Measurements from ENCODE around the gene UTS2B. TPM values are rescaled to one million over a fixed set of nuclear protein-coding genes. Genes with fewer than 3 reads are reported as not detected.

Gene UTS2B, protein sequence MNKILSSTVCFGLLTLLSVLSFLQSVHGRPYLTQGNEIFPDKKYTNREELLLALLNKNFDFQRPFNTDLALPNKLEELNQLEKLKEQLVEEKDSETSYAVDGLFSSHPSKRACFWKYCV
- total RNA-seq = 0.42 TPM
- long read RNA-seq = 0 reads

DNA sequence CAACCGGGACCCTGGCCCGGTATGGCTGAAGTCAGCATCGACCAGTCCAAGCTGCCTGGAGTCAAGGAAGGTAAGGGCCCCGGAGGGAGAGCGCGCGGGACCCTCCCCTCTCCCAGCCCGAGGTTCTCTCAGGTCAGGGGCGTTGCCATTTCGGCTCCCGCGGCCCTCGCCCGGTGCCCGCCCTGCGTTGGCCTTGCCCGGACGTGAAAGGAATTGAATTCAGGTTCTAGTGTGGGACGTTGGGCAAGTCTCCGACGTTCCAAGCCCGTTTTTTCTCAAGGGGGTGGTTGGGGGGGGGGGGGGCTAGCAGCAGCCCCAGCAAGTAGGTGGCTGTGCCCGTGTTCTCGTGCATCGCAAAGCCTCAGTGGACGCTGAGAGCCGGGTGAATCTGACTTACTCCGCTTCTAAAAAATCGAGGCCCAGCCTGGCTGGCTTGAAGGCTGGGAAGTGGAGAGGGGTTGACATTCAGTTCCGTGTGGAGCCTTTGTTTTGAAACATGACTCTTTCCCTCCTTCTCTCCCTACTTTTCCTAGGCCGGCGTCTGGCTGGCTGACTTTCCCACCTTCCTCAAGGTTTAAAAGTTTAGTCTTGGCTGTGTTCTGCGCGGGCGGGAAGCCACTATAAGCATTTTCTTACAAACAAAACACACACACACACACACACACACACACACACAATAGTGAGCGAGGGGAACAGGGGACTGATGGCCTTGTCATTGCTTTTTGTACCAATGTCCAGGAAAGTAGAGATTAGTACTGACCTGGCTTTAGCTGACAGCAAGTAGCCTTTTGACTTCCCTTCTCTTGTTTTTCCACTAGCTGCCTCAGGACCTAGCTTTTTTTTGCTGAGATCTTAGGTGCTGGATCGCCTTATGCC is at the start of gene UTS2B:
Gene UTS2B (minus strand): TSS at position 873 of the 876 bp plus-strand sequence. CDS start 48,337 bp downstream, outside the sequence.
- intact Hi-C loops (cut with micrococcal nuclease) = no loop called here
- peak; percentile 62 for ATAC-seq
- DNase-seq = peak; percentile 66

DNA sequence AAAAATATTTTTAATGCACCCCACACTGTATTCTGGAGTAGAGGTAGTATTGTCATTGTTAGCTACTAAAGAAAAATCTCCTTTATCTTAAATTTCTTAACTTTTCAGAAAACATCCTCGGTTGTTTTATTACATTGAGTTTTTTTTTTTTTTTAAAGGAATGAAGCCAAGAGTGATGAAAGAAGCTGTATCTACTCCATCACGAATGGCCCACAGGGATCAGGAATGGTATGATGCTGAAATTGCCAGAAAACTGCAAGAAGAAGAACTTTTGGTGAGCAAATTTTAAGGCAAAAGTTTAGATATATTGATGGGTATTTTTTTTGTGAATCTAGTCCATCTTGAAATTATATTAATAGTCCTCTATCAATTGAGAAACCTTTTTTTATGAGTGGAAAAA is 49.7 kb upstream of the UTS2B start:
- ATAC-seq (no peak), DNase-seq (no peak)
- intact Hi-C loops (cut with micrococcal nuclease) = loop anchor here (10.0 kb wide), 1 partner anchor 135 kb away; no protein-coding TSS in a partner anchor

DNA sequence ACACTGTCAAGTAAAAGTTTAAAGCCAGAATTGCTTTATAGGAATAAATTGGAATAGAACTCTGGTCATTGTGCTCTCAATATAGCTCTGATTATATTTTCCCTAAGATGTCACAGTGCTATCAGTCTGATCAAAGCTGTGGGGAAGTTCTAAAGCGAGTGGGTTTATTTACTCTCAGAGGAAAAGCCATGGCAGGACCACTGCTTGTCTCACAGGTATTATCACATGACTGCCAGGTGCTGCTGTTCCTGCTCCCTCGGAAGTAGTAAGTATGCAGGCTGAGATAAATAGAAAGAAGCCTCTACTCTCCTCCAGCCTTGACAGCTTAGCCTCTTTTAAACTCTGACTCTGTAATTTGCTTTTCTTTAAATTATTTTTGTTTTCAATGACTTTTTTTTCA is 49.1 kb upstream of the UTS2B start:
- ATAC-seq (no peak), DNase-seq (no peak)
- intact Hi-C loops (cut with micrococcal nuclease) = no loop called here

DNA sequence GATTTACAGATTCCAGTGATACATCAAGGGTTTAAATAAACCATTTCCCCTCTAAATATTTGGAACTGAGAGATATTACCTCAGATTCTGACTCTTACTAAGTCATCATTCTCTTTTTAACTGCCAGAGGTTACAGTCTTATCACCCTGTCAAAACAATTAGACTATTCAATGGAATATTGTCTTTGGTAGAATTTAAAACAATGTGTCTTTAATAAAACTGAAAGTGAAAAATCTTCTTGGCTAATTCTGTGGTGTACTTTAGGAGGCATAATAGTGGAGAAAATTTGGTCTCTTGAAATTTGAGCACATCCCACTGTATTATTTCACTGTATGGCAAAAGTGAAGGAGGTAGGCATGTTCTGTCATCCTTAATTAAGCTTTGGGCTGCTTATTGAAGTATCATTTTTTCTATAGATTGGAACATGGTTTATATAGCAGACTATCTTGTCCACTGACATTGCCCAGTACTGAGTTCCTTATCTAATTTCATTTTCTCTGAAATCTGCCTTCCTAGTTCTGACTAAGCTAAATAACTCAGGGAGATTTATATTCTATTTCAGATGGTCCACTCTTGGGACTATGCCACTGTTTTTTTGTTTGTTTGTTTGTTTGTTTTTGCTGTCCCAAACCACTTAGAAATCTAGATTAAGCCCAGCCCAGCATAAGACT is 48.0 kb upstream of the UTS2B start:
- no peak for ATAC-seq
- intact Hi-C loops (cut with micrococcal nuclease) = no loop called here
- DNase-seq = no peak

DNA sequence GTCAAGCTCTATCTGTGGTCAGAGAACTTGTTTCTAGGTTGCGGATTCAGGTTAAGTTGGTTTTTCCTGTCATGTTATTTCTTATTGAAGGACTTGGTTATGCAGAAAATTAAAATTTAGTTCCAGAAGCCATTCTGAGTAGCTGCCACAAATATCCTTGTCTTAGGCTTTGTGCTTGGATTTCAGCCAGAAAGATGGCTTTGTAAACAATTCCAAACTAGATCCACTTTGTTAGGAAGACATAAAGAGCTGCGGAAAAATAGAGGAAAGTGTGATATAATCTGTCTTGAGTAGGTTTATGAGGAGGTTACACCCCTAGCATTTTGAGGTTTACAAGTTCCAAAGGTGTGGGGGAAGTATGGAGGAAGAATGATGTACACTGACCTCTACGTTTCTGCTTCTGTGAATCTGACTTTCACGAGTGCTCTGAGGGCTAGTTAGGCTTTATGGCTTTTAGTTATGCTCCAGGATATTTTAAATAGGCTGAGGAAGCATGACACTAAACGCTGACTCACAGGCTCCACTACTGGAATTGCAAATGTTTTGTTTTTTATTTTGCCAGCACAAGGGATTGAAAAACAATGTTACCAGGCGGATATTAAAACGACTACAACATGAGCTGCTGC is 46.3 kb upstream of the UTS2B start:
- ATAC-seq (peak; percentile 58), DNase-seq (no peak)
- intact Hi-C loops (cut with micrococcal nuclease) = no loop called here

DNA sequence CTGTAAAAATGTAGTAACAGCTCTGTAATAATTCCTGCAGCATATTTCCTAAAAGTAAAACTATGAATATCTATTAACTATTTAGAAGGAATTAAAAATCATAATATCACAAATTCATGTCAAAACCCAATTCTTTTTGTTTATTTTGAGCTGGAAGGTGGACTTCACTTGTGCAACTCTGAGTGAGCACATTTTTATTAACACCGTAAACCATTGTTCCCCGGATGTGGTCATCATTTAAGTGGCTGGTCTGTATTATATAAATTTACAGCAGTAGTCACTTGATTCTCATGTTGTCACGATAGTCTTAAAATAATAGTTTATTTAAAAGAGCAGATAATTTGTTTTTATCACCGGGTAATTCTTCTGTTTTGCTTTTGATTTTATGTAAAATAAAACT is 43.0 kb upstream of the UTS2B start:
- no peak for ATAC-seq

DNA sequence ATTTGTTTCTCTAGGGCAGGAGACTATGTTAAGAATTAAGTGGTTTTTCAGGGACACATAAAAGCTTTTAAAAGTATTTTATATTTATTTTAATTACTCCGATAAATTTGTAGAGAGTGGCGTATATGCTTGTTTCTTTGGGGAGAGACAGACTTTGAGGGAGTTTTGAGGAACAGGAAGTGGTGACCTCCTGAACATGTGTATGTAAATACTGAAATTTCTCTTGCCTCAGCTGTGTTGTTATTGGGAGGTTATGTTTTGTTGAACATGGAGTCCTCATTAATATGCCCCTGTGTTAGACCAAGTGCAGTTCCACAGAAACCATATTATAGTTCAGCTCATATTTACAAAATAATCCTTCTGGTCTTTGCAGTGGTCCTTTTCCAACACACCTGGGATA is 41.8 kb upstream of the UTS2B start:
- intact Hi-C loops (cut with micrococcal nuclease) = no loop called here
- DNase-seq = no peak
- no peak for ATAC-seq

More for the DNA sequence above, 43.0 kb upstream of the UTS2B start:
- intact Hi-C loops (cut with micrococcal nuclease) = no loop called here
- no peak for DNase-seq

DNA sequence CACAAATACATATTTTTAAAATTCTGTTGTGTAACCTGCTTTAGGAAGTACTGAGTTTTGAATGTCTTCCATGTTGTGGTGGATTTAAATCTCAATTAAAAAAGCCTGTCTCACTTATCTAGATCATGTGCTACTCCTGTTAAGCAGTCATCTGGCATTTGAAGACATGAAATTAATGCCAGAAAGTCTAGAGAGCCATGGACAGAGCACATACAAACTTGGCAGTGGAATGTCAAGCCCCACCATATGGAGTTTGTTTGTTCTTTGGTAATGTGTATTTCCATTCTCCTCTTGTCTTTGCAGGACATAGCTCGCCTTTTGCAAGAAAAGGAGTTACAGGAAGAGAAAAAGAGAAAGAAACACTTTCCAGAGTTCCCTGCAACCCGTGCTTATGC is 39.3 kb upstream of the UTS2B start:
- DNase-seq (no peak), ATAC-seq (peak; percentile 79)
- intact Hi-C loops (cut with micrococcal nuclease) = no loop called here

DNA sequence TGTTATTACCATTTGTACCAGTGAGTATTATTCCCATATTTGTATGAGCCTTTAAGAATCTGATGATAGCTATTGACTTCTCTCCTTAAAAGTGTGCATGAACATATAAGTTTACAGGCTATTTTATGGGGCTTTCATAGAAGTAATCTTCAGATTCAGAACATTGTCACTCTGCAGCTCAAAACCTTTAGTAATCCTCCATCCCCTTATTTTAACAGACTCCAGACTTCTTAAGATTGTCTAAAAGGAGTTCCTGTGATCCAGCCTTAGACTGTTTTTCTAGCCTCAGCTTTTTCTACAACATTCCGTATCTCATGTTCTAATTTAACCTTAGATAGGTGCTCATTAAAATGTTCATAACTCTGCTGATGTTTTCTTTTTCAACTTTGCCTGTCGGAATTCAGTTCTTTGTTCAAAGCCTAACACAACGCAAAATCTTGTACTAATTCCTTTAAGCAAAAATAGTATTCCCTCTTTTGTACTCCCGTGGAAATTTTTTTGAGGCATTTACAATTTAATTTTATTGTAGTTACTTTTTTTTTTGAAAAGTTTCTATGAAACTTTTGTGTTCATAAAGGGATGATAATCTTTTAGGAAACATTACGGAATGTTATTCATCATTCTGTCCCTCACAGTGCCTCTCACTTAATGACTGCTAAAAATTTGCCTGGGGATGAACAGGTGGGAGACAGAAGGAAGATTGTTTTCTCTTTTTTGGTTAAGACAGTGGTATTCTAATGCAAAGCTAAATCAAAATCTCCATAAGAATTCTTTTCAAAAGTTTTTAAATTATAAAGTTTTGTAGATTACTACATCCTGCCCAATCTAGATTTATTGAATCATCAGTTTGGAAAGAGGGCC is 38.7 kb upstream of the UTS2B start:
- DNase-seq = no peak
- intact Hi-C loops (cut with micrococcal nuclease) = no loop called here
- no peak for ATAC-seq

DNA sequence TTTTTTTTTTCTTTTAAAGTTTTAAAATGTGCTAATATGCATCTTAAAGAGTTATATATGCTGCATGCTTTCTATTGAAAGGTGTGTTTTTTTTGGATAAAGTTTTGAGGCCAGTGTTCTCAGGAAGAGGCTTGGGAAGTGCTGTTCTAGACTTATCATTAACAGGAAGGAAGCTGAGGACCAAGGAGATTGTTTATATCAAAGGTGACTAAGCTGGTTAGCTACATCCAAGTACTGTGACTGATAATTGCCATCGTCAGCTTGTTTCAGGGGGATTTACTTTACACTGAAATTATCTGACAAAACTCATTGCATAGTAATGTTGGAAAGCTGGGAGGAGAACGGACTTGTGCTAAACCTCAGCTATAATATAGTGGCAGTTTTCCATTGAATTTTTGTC is 36.3 kb upstream of the UTS2B start:
- ATAC-seq = peak; percentile 57

DNA sequence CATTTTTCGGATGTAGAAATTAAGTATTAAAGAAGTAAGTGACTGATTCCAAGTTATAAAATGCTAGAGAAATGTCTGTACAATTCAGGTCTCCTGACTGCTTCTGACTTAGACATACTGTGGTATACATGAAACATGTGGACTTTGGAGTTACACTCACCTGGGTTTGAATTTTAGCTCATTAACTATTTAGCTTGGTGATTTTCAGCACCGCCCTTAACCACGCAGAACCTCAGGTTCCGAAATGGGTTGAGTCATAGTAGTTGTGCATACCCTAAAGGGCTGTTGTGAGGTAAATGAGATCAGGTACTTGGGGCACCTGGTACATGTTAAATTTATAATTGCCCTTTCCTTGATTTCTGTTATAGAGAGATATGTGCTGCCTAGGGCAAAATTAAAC is 32.9 kb upstream of the UTS2B start:
- intact Hi-C loops (cut with micrococcal nuclease) = no loop called here
- DNase-seq (no peak), ATAC-seq (no peak)

More for the DNA sequence above, 36.3 kb upstream of the UTS2B start:
- DNase-seq = no peak
- intact Hi-C loops (cut with micrococcal nuclease) = no loop called here

DNA sequence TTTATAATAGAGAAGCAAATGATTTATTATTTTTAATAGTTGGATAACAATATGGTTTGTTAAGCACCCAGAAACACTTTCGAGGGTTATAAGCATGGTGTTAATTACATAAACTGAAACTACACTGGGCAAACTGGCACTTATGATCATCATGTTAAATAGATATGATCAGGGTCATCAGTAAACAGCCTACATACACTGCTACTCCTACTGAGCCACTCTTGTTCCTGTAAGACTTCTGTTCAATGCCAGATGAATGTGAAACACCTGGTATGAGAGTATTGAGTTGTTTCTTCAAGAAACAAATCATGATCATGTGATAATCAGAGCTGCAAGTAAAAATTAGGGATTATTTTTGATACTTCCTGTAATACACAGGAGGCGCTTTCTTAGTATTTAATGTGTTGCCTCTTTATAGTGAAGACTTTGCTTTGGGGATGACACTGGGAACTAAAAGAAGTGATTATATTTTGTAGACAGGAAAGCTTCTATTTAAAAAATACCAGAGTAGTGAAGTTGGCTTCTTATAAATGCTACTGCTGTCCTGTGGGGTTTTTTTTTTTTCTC is 32.3 kb upstream of the UTS2B start:
- no peak for ATAC-seq
- intact Hi-C loops (cut with micrococcal nuclease) = no loop called here
- no peak for DNase-seq

DNA sequence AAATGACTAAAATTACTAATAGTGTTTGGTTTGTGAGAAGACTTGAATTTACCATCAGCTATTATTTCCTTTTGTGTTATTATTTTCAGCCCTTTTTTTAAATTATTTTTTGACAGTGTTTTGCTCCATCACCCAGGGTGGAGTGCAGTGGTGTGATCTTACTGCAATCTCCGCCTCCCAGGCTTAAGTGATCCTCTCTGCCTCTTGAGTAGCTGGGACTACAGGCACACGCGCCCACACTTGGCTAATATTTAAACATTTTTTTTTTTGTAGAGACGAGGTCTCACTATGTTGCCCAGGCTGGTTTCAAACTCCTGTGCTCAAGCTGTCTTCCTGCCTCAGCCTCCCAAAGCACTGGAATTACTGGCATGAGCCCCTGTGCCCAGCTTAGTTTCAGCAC is 31.7 kb upstream of the UTS2B start:
- ATAC-seq (no peak), DNase-seq (no peak)
- intact Hi-C loops (cut with micrococcal nuclease) = no loop called here

DNA sequence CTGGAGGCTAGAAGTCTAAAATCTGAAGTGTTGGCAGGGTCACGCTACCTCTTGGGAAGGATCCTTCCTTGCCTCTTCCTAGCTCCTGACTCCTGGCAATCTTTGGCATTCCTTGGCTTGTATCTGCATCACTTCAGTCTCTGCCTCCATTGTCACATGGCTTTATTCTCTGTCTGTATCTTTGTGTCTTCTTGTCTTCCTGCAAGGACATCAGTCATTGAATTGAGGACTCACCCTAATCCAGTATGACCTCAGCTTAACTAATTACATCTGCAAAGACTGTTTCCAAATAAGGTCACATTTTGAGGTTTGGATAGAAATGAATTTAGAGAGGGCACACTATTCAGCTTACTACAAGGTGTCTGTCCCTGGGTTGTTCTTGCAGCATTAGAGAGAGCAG is 31.1 kb upstream of the UTS2B start:
- ATAC-seq = no peak
- intact Hi-C loops (cut with micrococcal nuclease) = no loop called here
- no peak for DNase-seq

DNA sequence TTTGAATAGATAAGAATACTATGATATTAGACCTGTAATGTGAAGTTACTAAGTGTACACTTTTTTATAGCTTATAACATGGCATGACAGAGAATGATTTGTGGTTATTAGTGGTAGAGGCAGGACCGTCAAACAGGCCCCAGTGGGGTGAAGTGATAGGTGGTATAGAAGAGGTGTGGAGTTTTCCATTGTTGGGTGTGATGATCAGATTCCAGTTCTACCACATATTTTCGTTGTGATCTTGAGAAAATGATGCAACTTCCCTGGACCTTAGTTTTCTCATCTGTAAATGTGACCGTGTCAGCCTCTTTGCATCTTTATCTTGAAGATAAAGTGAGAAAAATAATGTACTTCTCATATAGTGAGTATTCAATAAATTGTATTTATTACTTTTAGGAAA is 30.3 kb upstream of the UTS2B start:
- no peak for DNase-seq
- ATAC-seq = no peak
- intact Hi-C loops (cut with micrococcal nuclease) = no loop called here

DNA sequence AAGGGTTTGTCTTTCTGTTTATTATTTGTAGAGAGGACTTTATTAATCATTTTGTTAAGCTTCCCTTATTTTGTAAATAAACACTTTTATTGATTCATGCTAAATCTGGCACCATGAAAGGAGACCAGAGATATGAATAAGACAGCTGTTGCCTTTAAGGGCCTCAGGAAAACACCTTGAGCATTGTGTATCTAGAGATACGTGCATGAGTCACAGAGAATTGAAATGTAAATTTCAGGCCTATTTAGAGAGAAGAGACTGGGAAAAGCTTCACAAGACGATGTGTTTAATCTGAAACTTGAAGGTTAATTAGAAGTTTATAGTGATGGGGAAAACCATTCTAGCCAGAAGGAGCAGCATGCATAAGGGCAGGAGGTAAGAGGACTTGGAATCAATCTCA is 28.6 kb upstream of the UTS2B start:
- intact Hi-C loops (cut with micrococcal nuclease) = no loop called here
- DNase-seq (no peak), ATAC-seq (no peak)

DNA sequence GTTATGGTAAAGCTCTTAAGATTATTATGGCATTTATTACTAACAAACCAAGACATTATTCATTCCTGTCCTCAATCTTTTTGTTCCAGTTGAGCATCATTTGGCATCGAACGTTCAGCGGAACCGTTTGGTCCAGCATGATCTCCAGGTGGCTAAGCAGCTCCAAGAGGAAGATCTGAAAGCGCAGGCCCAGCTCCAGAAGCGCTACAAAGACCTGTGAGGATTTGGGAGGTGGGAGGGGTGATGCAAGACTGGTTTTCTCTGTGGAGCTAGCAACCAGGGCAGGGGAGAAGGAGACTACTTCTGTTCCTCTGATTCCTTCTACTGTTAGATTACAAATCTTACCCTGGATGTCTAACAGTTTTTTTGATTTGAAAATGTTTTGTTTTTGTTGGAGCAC is 27.6 kb upstream of the UTS2B start:
- intact Hi-C loops (cut with micrococcal nuclease) = no loop called here
- ATAC-seq = no peak

DNA sequence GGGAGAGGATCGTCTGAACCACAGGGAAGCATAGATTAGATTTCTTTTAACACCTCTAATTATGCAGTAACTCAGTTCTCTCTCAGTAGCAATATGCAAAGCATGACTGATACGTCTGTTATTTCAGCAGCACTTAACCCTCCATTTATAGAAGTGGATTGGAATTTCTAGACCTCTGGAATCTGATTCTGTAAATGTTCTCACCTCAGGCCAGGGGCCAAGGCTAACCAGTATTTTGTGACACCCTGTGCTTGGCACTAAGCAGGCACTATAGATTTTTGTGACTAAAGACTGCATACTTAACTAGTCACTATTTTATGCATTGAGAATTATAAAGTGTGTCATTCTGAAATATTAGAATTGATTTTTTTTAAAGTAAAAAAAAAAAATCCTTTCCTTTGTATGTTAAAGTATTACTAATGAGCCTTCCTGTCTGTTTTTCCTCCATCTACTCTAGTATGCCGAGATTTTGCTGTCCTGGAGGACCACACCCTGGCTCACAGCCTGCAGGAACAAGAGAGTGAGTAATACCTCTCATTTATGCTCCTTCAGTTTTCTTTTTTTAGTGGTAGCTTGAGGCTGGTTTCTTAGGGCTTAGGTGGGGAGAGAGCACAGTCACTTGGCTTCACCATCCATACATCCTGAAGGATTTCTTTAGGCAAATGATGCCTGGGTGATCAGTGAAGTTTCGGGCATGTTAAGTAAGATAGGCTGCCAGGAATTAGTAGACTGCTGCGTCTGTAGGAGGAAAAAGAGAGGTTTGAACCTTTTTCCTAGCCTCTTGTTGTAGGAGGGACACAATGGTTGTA is 26.5 kb upstream of the UTS2B start:
- peak; percentile 86 for ATAC-seq
- DNase-seq = peak; percentile 43
- intact Hi-C loops (cut with micrococcal nuclease) = no loop called here

More for the DNA sequence above, 27.6 kb upstream of the UTS2B start:
- DNase-seq = peak; percentile 18

All from left ventricle myocardium superior (tissue), 1 donor.